ENCODE data around the gene CCDC92B. TPM values are rescaled to one million over a fixed set of nuclear protein-coding genes. Genes with fewer than 3 reads are reported as not detected.
A peak's percentile ranks its signal among the peaks of the same experiment; 100 is the strongest.
"Not testable (repeated sequence)": the region's sequence is repeated elsewhere in the genome, so short reads cannot be mapped to it uniquely, and the experiment has no call there.

CCDC92B gene
- total RNA-seq, 6 experiments from 2014 or later, result not detected

- TF ChIP-seq CTCF (IDR thresholded peaks at IDR 0.05), result peak; percentile 88
Observed at GRCh38 chr17:2786176-2786881, 36.9 kb upstream of the CCDC92B start.

DNA sequence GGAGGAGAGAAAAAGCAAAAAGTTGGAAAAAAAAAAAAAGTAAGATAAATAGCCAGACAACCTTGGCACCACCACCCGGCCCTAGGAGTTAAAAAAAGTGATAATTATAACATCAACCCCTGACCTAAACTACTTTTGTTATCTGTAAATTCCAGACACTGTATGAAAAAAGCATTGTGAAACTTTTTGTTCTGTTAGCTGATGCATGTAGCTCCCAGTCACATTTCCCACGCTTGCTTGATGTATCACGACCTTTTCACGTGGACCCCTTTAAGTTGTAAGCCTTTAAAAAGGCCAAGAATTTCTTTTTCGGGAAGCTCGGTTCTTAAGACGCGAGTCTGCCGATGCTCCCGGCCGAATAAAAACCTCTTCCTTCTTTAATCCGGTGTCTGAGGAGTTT lies 35.9 kb upstream of the CCDC92B start:
- Mint-ChIP-seq H3K4me1 (ENCODE audit: low read depth) (peaks cover 10% of the 10 kb centered on the region), H3K27me3 (ENCODE audit: insufficient read depth) (peaks cover 11% of the 10 kb centered on the region)
- DNase-seq; H3K27ac Mint-ChIP-seq; H3K36me3 Mint-ChIP-seq (ENCODE audit: low read depth); H3K4me3 Mint-ChIP-seq; H3K9me3 Mint-ChIP-seq: not testable (repeated sequence)

More at GRCh38 chr17:2786176-2786881, 36.9 kb upstream of the CCDC92B start:
- H3K9me3 Mint-ChIP-seq, result no peaks in the 10 kb centered on the region
- H3K4me1 Mint-ChIP-seq (ENCODE audit: low read depth), result peaks cover 10% of the 10 kb centered on the region
- H3K27ac Mint-ChIP-seq, result no peak overlapping the region
- no peaks in the 10 kb centered on the region for H3K36me3 Mint-ChIP-seq (ENCODE audit: low read depth)
- peaks cover 16% of the 10 kb centered on the region for H3K27me3 Mint-ChIP-seq (ENCODE audit: insufficient read depth)
- peak; percentile 57 for DNase-seq
- no peak overlapping the region for H3K4me3 Mint-ChIP-seq

DNA sequence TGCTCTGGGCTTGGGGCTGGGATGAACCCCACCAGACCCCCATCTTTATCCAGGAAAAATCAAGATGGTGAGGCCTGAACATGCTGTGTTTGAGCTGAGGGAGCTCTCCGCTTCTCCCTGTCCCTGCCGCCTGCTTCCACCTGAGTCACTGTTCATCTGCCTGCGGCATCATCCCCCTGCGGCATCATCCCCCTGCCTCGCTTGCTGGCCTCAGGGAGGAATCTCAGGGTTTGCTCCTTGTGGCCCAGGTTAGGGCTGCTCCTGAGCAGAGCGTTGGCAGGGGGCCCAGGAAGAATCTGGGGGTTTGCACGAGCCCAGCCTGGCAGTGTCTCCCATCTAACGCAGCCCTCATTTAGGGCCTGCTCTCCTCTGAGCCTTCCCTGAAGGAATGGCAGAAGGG lies 35.4 kb upstream of the CCDC92B start:
- no peaks in the 10 kb centered on the region for H3K36me3 Mint-ChIP-seq (ENCODE audit: low read depth)
- DNase-seq, result no peak
- H3K27ac Mint-ChIP-seq, result no peak overlapping the region
- H3K27me3 Mint-ChIP-seq (ENCODE audit: insufficient read depth), result peaks cover 7% of the 10 kb centered on the region
- no peaks in the 10 kb centered on the region for H3K9me3 Mint-ChIP-seq
- TF ChIP-seq CTCF (IDR thresholded peaks at IDR 0.05), result no peak
- peaks cover 10% of the 10 kb centered on the region for H3K4me1 Mint-ChIP-seq (ENCODE audit: low read depth)
- no peak overlapping the region for H3K4me3 Mint-ChIP-seq

DNA sequence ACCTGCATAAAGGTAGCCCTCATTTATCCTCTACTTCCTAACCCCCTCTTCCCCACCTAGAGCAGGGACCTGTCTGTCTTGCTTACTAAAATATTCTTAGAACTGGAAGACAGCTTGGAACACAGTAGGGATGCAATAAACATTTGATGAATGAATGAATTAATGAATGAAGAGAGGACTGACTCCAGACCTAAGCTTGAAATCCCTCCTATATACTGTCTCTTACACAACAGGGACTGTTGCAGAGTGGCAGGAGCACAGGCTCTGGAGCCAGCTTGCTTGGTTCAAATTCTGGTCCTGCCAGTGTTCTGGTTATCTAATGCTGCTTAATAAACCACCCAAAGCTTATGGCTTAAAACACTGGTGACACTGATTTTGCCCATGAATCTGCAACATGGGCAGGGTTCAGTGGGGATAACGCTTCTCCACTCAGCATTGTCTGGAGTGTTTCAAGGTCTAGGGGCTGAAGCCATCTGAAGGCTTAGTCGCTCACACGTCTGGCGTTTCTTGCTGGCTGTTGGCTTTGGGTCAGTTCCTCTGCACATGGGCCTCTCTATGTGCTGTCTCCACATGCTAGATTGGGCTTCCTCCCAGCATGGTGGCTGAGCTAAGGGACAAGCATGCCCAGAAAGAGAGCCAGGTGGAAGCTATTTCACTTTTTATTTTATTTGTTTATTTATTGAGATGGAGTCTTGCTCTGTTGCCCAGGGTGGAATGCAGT lies 34.0 kb upstream of the CCDC92B start:
- Mint-ChIP-seq H3K4me3 (no peak overlapping the region), H3K4me1 (ENCODE audit: low read depth) (peaks cover 10% of the 10 kb centered on the region), H3K36me3 (ENCODE audit: low read depth) (no peaks in the 10 kb centered on the region), H3K9me3 (no peaks in the 10 kb centered on the region), H3K27ac (no peak overlapping the region), H3K27me3 (ENCODE audit: insufficient read depth) (peaks cover 17% of the 10 kb centered on the region)
- no peak for TF ChIP-seq CTCF (IDR thresholded peaks at IDR 0.05)
- DNase-seq, result no peak

DNA sequence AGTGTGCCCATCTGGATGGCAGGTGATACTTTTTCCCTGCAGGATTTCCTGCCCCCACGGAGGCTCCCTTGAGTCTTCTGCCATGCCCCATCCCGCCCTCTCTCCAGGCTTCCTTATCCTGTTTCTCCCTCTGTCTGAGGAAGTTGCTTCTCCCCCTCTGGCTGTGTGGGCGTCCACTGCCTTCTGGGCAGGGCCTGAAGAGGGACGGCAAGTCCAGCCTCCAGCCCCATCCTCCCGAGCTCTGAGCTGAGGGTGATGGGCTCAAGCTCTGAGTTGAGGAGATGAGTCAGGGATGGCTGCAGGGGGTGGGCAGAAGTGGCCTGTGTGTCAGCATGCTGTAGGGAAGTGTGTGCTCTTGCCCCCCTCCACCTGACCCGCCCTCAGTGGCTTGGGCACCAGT lies 32.6 kb upstream of the CCDC92B start:
- Mint-ChIP-seq H3K27ac (no peak overlapping the region), H3K36me3 (ENCODE audit: low read depth) (no peaks in the 10 kb centered on the region), H3K27me3 (ENCODE audit: insufficient read depth) (peaks cover 25% of the 10 kb centered on the region), H3K9me3 (no peaks in the 10 kb centered on the region), H3K4me3 (no peak overlapping the region), H3K4me1 (ENCODE audit: low read depth) (peaks cover 10% of the 10 kb centered on the region)
- TF ChIP-seq CTCF (IDR thresholded peaks at IDR 0.05), result no peak
- peak; percentile 17 for DNase-seq

DNA sequence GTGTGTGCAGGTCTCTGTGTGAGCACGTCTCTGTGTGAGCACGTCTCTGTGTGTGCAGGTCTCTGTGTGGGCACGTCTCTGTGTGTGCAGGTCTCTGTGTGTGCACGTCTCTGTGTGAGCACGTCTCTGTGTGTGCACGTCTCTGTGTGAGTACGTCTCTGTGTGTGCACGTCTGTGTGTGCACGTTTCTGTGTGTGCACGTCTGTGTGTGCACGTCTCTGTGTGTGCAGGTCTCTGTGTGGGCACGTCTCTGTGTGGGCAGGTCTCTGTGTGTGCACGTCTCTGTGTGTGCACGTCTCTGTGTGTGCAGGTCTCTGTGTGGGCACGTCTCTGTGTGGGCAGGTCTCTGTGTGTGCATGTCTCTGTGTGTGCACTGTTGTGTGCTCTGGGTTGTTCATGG lies 32.1 kb upstream of the CCDC92B start:
- DNase-seq; H3K4me3 Mint-ChIP-seq; H3K36me3 Mint-ChIP-seq (ENCODE audit: low read depth); H3K9me3 Mint-ChIP-seq; H3K27ac Mint-ChIP-seq: not testable (repeated sequence)
- Mint-ChIP-seq H3K4me1 (ENCODE audit: low read depth) (peaks cover 10% of the 10 kb centered on the region), H3K27me3 (ENCODE audit: insufficient read depth) (peaks cover 29% of the 10 kb centered on the region)

Data from HFFc6 (cell line).